ENCODE data around the gene FIBIN. TPM values are rescaled to one million over a fixed set of nuclear protein-coding genes. Genes with fewer than 3 reads are reported as not detected.
A peak's percentile ranks its signal among the peaks of the same experiment; 100 is the strongest.

Gene FIBIN
- total RNA-seq, 2 donors from 2014 or later = not detected

DNA sequence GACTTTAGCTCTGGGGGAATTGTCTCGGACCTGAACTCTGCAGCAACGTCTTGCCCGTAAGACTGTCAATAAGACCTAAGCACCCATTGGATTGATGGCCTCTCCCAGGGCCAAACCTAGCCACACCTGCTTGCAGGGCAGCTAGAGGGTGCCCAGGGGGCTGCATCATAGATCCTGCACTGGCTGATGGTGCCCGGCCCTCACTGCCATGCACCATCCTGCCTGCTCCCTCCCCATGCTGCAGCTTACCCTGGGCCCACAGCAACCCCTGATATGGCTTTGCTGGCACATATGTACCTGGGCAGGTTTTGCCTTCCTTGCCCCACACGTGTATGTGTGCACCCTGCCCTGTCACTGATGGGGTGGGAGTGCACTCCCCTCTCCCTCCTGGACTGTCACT, 37.8 kb downstream of the FIBIN start:
- no peak overlapping the region for H3K27ac ChIP-seq (ENCODE audit: low read depth, low read length)
- DNase-seq = no peak
- Mint-ChIP-seq H3K4me3 (no peak overlapping the region), H3K9me3 (peaks cover 8% of the 10 kb centered on the region), H3K36me3 (ENCODE audit: low read depth) (no peaks in the 10 kb centered on the region), H3K27me3 (ENCODE audit: insufficient read depth) (peaks cover 7% of the 10 kb centered on the region), H3K27ac (no peak overlapping the region), H3K4me1 (no peaks in the 10 kb centered on the region)
- H3K36me3 ChIP-seq (ENCODE audit: control insufficient read depth, insufficient read depth, low read length) = no peaks in the 10 kb centered on the region
- H3K27me3 ChIP-seq (ENCODE audit: control insufficient read depth, insufficient read depth, low read length, poor library complexity, severe bottlenecking) = no peaks in the 10 kb centered on the region
- H3K9me3 ChIP-seq (ENCODE audit: control insufficient read depth, low read length) = peaks cover 11% of the 10 kb centered on the region
- no peaks in the 10 kb centered on the region for H3K4me1 ChIP-seq (ENCODE audit: control insufficient read depth, insufficient read depth, low read length)
- H3K4me3 ChIP-seq (ENCODE audit: low read length) = no peak overlapping the region
- WGBS, 2 experiments (ENCODE audit: insufficient coverage in 1 of 2, insufficient read length in 1 of 2) = 71 to 85% methylated on average over 5 of the region's 5 CpGs
- H3K9ac ChIP-seq (ENCODE audit: extremely low read depth, low read length, poor library complexity, severe bottlenecking) = no peak overlapping the region
- TF ChIP-seq CTCF (conservative IDR thresholded peaks at IDR 0.05) = no peak

DNA sequence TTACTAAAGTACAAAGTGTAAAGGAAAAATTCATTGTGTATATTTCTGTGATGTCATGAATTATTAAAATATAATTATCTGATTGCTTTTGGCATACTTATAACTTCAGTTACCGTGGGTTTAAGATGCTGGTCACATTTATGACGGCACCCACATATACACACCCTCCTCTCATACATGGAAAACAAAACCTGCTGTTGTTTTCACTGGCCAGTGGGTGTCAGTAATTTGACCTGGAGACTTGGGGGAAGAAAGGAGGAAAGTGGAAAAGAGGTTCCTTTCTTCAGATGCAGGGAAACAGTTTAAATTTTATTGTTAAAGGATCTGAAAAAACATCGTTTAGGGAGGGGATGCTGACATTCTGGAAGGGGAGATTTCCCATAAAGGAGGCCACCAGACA, 46.0 kb downstream of the FIBIN start:
- Mint-ChIP-seq H3K4me1 (peaks cover 11% of the 10 kb centered on the region), H3K4me3 (no peak overlapping the region), H3K36me3 (ENCODE audit: low read depth) (peaks cover 9% of the 10 kb centered on the region), H3K27ac (no peak overlapping the region), H3K27me3 (ENCODE audit: insufficient read depth) (peaks cover 6% of the 10 kb centered on the region), H3K9me3 (peaks cover 35% of the 10 kb centered on the region)
- Histone ChIP-seq H3K36me3 (ENCODE audit: control insufficient read depth, insufficient read depth, low read length) (no peaks in the 10 kb centered on the region), H3K4me3 (ENCODE audit: low read length) (no peak overlapping the region), H3K9ac (ENCODE audit: extremely low read depth, low read length, poor library complexity, severe bottlenecking) (no peak overlapping the region), H3K4me1 (ENCODE audit: control insufficient read depth, insufficient read depth, low read length) (peaks cover 6% of the 10 kb centered on the region), H3K9me3 (ENCODE audit: control insufficient read depth, low read length) (peaks cover 21% of the 10 kb centered on the region), H3K27ac (ENCODE audit: low read depth, low read length) (no peak overlapping the region), H3K27me3 (ENCODE audit: control insufficient read depth, insufficient read depth, low read length, poor library complexity, severe bottlenecking) (no peaks in the 10 kb centered on the region)
- 70 to 75% methylated on average over 1 to 3 of the region's 3 CpGs for WGBS, 2 experiments (ENCODE audit: insufficient coverage in 1 of 2, insufficient read length in 1 of 2)
- DNase-seq = no peak
- TF ChIP-seq CTCF (conservative IDR thresholded peaks at IDR 0.05) = peak; percentile 54

- peaks cover 9% of the 10 kb centered on the region for H3K36me3 Mint-ChIP-seq (ENCODE audit: low read depth)
- peaks cover 32% of the 10 kb centered on the region for H3K9me3 Mint-ChIP-seq
- no peaks in the 10 kb centered on the region for H3K27me3 ChIP-seq (ENCODE audit: control insufficient read depth, insufficient read depth, low read length, poor library complexity, severe bottlenecking)
- H3K9ac ChIP-seq (ENCODE audit: extremely low read depth, low read length, poor library complexity, severe bottlenecking) = no peak within 1 kb of the TSS
- H3K27me3 Mint-ChIP-seq (ENCODE audit: insufficient read depth) = peaks cover 4% of the 10 kb centered on the region
- no peak for DNase-seq
- no peak for TF ChIP-seq CTCF (conservative IDR thresholded peaks at IDR 0.05)
- peaks cover 11% of the 10 kb centered on the region for H3K4me1 Mint-ChIP-seq
- H3K27ac ChIP-seq (ENCODE audit: low read depth, low read length) = no peak within 1 kb of the TSS
- H3K9me3 ChIP-seq (ENCODE audit: control insufficient read depth, low read length) = peaks cover 15% of the 10 kb centered on the region
- H3K27ac Mint-ChIP-seq = no peak within 1 kb of the TSS
- H3K36me3 ChIP-seq (ENCODE audit: control insufficient read depth, insufficient read depth, low read length) = no peaks in the 10 kb centered on the region
- no peak within 1 kb of the TSS for H3K4me3 Mint-ChIP-seq
- 71 to 89% methylated on average over 3 to 4 of the region's 4 CpGs for WGBS, 2 experiments (ENCODE audit: insufficient coverage in 1 of 2, insufficient read length in 1 of 2)
- H3K4me3 ChIP-seq (ENCODE audit: low read length) = no peak within 1 kb of the TSS
- peaks cover 6% of the 10 kb centered on the region for H3K4me1 ChIP-seq (ENCODE audit: control insufficient read depth, insufficient read depth, low read length)
Observed at GRCh38 chr11:27040302-27041115, 46.6 kb downstream of the FIBIN start, which contains the start of gene BBOX1. Gene BBOX1, plus strand, starts transcription at chr11:27040815. Its CDS starts 14,616 bp downstream, at chr11:27055431.

All from endodermal cell (in vitro differentiated cells).